SK-N-SH (cell line): Measurements from ENCODE around the gene NBPF1. TPM values are rescaled to one million over a fixed set of nuclear protein-coding genes. Genes with fewer than 3 reads are reported as not detected.
"Not testable (repeated sequence)": the region's sequence is repeated elsewhere in the genome, so short reads cannot be mapped to it uniquely, and the experiment has no call there.

ENCODE experiments used
- CTCF ChIA-PET: fragments of 300-600, 350-600 bp; formaldehyde crosslinking; extraction: SDS; loops from one replicate; lab custom pipeline; 2021; lab: Yijun Ruan, JAX
- POLR2A ChIA-PET: fragments of 350-600 bp; sonication (Branson Sonifier 250); formaldehyde crosslinking; extraction: SDS; loops from one replicate; lab custom pipeline; 2020; ENCODE audit warnings: antibody characterized with exemption, inconsistent platforms; lab: Yijun Ruan, JAX
- DNase-seq: peaks from one replicate; pipeline ENCODE4 v3.0.0; 2012
- H2AFZ ChIP-seq: fragments of 200-600 bp; sonication (generic); 2 replicates; pipeline ENCODE4 v1.8.1; 2016; ENCODE audit warnings: antibody characterized with exemption, mild to moderate bottlenecking, low read depth
- H3F3A ChIP-seq: fragments of 200-600 bp; sonication (generic); replicated peaks from 2 replicates; pipeline ENCODE3; 2016; ENCODE audit warnings: antibody characterized with exemption, mild to moderate bottlenecking; ENCODE audit not compliant: insufficient read depth
- H3K27ac ChIP-seq, 2 experiments: fragments of 200-500 bp in 1 of 2; fragments of 200-600 bp in 1 of 2; sonication (Bioruptor generic) in 1 of 2; sonication (generic), shearing (Covaris generic) in 1 of 2; 2 replicates each; pipeline versions ENCODE4 v1.5.1 to v1.6.1; 2014 to 2016; ENCODE audit warnings: low read depth in 2 of 2, inconsistent platforms in 1 of 2, low read length in 1 of 2, mild to moderate bottlenecking in 1 of 2, mixed read lengths in 1 of 2
- H3K27me3 ChIP-seq: fragments of 200-600 bp; sonication (generic), shearing (Covaris generic); 2 replicates; pipeline ENCODE4 v1.6.1; 2016; ENCODE audit warnings: mixed run types; ENCODE audit not compliant: insufficient read depth
- H3K36me3 ChIP-seq, 2 experiments: fragments of 200-500 bp in 1 of 2; fragments of 200-600 bp in 1 of 2; sonication (Bioruptor generic) in 1 of 2; sonication (generic) in 1 of 2; replicated peaks in 1 of 2; 2 replicates each; pipeline versions ENCODE3 to v1.5.1; 2014 to 2016; ENCODE audit warnings: low read length in 1 of 2, mild to moderate bottlenecking in 1 of 2; ENCODE audit not compliant: insufficient read depth in 2 of 2, control insufficient read depth in 1 of 2
- H3K4me1 ChIP-seq, 2 experiments: fragments of 200-500 bp in 1 of 2; fragments of 200-600 bp in 1 of 2; sonication (Bioruptor generic) in 1 of 2; sonication (generic), shearing (Covaris generic) in 1 of 2; 2 replicates each; pipeline versions ENCODE4 v1.5.1 to v1.6.1; 2014 to 2016; ENCODE audit warnings: low read depth in 1 of 2, low read length in 1 of 2, mixed run types in 1 of 2; ENCODE audit not compliant: insufficient read depth in 2 of 2, control insufficient read depth in 1 of 2
- H3K4me2 ChIP-seq: fragments of 200-600 bp; sonication (generic), shearing (Covaris generic); 2 replicates; pipeline ENCODE4 v1.6.1; 2017; ENCODE audit warnings: mixed run types
- H3K4me3 ChIP-seq, 2 experiments: fragments of 200-500 bp in 1 of 2; fragments of 200-600 bp in 1 of 2; sonication (Bioruptor generic) in 1 of 2; sonication (generic), shearing (Covaris generic) in 1 of 2; 2 replicates each; pipeline versions ENCODE4 v1.5.1 to v1.8.1; 2014 to 2016; ENCODE audit warnings: low read depth in 2 of 2, inconsistent platforms in 1 of 2, low read length in 1 of 2, mild to moderate bottlenecking in 1 of 2, mixed read lengths in 1 of 2, moderate library complexity in 1 of 2
- H3K79me2 ChIP-seq: fragments of 200-600 bp; sonication (generic); 2 replicates; pipeline ENCODE4 v1.8.1; 2017; ENCODE audit warnings: mild to moderate bottlenecking; ENCODE audit not compliant: insufficient read depth
- H3K9ac ChIP-seq: fragments of 200-600 bp; sonication (generic); 2 replicates; pipeline ENCODE4 v1.6.1; 2017; ENCODE audit warnings: mixed run types
- H3K9me2 ChIP-seq: fragments of 200-600 bp; sonication (generic); 2 replicates; pipeline ENCODE4 v1.6.1; 2017; ENCODE audit warnings: mixed run types
- H3K9me3 ChIP-seq: fragments of 200-600 bp; sonication (generic); 2 replicates; pipeline ENCODE4 v1.6.1; 2017; ENCODE audit warnings: mixed run types, mild to moderate bottlenecking, moderate library complexity
- H4K20me1 ChIP-seq: fragments of 200-600 bp; sonication (generic); 2 replicates; pipeline ENCODE4 v1.6.1; 2017; ENCODE audit warnings: mild to moderate bottlenecking, mixed run types; ENCODE audit not compliant: insufficient read depth
- ELF1 ChIP-seq: IDR thresholded peaks from 2 replicates; pipeline ENCODE4 v1.4.0; 2012
- EZH2phosphoT487 ChIP-seq: fragments of 200-600 bp; sonication (generic); IDR thresholded peaks from 2 replicates; pipeline ENCODE4 v1.6.1; 2017; ENCODE audit warnings: low read depth, mixed run types, mild to moderate bottlenecking, antibody characterized with exemption, moderate library complexity, borderline replicate concordance
- FOSL2 ChIP-seq: IDR thresholded peaks from 2 replicates; pipeline ENCODE4 v1.4.0; 2012; ENCODE audit warnings: low read depth, mild to moderate bottlenecking, moderate library complexity, borderline replicate concordance
- FOXJ3 ChIP-seq: sonication (generic); formaldehyde crosslinking; IDR thresholded peaks from 2 replicates; pipeline ENCODE4 v1.5.1; 2020; ENCODE audit warnings: mild to moderate bottlenecking, missing genetic modification reagents
- FOXM1 ChIP-seq: IDR thresholded peaks from 2 replicates; pipeline ENCODE4 v1.4.0; 2012; ENCODE audit warnings: low read depth, mild to moderate bottlenecking
- GATA2 ChIP-seq: sonication (generic); formaldehyde crosslinking; IDR thresholded peaks from 2 replicates; pipeline ENCODE4 v1.5.0; 2020; ENCODE audit warnings: mild to moderate bottlenecking, missing genetic modification reagents
- JUND ChIP-seq: IDR thresholded peaks from 2 replicates; pipeline ENCODE4 v1.4.0; 2012
- MXI1 ChIP-seq: IDR thresholded peaks from 2 replicates; pipeline ENCODE4 v1.6.1; 2012; ENCODE audit warnings: mild to moderate bottlenecking, low read depth, low read length, improper control_type of control experiment
- NFIC ChIP-seq: IDR thresholded peaks from 2 replicates; pipeline ENCODE4 v1.4.0; 2012; ENCODE audit warnings: borderline replicate concordance
- POLR2AphosphoS5 ChIP-seq: IDR thresholded peaks from 2 replicates; pipeline ENCODE4 v1.6.1; 2012; ENCODE audit warnings: low read depth, low read length
- RCOR1 ChIP-seq: fragments of 150-350 bp; IDR thresholded peaks from 2 replicates; pipeline ENCODE4 v1.6.1; 2017; ENCODE audit warnings: antibody characterized with exemption, low read length
- RFX5 ChIP-seq: IDR thresholded peaks from 2 replicates; pipeline ENCODE4 v1.6.1; 2012; ENCODE audit warnings: mild to moderate bottlenecking, improper control_type of control experiment, low read length
- RXRA ChIP-seq: IDR thresholded peaks from 2 replicates; pipeline ENCODE4 v1.4.0; 2012; ENCODE audit warnings: low read depth, mild to moderate bottlenecking, borderline replicate concordance
- SIN3A ChIP-seq: IDR thresholded peaks from 2 replicates; pipeline ENCODE4 v1.6.1; 2012; ENCODE audit warnings: low read depth, mild to moderate bottlenecking, low read length, moderate library complexity, borderline replicate concordance
- WGBS: methylation state at CpG from one replicate; pipeline ENCODE4 v1.1.6; 2017; ENCODE audit warnings: low lambda C conversion rate; 5-methylcytosine and 5-hydroxymethylcytosine counted together
- polyA plus RNA-seq, 3 experiments: library from polyadenylated mRNA; depleted of rRNA; stranded (reverse); fragments of >200 nt; gene quantifications; 2 replicates each; pipeline ENCODE4 v1.2.3, GENCODE V29; 2012
- TF ChIP-seq, protein P1 (sequence below): IDR thresholded peaks from 2 replicates; pipeline ENCODE4 v1.4.0; 2012; ENCODE audit warnings: low read depth, borderline replicate concordance
- TF ChIP-seq, protein P2 (sequence below): IDR thresholded peaks from 2 replicates; pipeline ENCODE4; 2012
- TF ChIP-seq, protein P3 (sequence below): fragments of 150-350 bp; IDR thresholded peaks from 2 replicates; pipeline ENCODE4 v1.6.1; 2017; ENCODE audit warnings: antibody characterized with exemption, low read length, low read depth, borderline replicate concordance
- TF ChIP-seq, protein P4 (sequence below): IDR thresholded peaks from 2 replicates; pipeline ENCODE4 v1.6.1; 2012; ENCODE audit warnings: mild to moderate bottlenecking, low read depth, low read length, moderate library complexity
- TF ChIP-seq, protein P5 (sequence below): fragments of 150-350 bp; IDR thresholded peaks from 2 replicates; pipeline ENCODE4 v1.6.1; 2016; ENCODE audit warnings: mild to moderate bottlenecking, low read depth, low read length

NBPF1 gene
- polyA plus RNA-seq, 1 of the 3 experiments (the other 2 are of a cell fraction), result 29.8 TPM

DNA sequence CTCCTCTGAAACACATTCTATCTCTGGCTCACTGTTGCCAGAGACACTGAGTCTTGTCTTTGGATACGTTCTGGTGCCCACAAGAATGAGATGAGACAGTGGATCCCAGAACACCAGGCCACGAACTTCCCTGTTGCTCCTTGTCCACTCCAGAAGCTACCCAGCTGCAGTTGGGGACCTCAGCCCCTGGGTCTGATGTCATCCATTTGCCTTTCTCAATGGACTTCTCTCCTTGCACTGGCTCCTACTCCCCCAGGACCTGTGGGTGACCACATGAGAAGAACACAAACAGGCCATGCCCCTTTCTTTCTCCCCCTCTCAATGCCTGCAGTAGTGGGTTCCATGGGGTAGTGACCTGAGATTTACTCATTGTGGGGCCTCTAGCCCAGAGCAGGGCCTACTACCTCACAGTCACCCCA lies 5.9 kb downstream of the NBPF1 start:
- Histone ChIP-seq H3K27me3 (no peaks in the 10 kb centered on the region), H3K9me2 (no peaks in the 10 kb centered on the region), H3K79me2 (peaks cover 48% of the 10 kb centered on the region), H3K4me2 (no peak overlapping the region), H3K27ac (no peak overlapping the region), H3K9me3 (no peaks in the 10 kb centered on the region), H3K9ac (no peak overlapping the region), H2AFZ (no peak overlapping the region), H4K20me1 (peaks cover 11% of the 10 kb centered on the region; the same call in 1 of the 2 replicates), H3K4me3 (no peak overlapping the region), H3K36me3 (peaks cover 39 to 41% of the 10 kb centered on the region in 2 experiments), H3F3A (peaks cover 4% of the 10 kb centered on the region), H3K4me1 (peaks cover 10 to 19% of the 10 kb centered on the region in 2 experiments; a peak in 3 of 4 replicates)
- ChIA-PET CTCF (interaction anchor here (9.8 kb wide), 1 partner anchor 16 kb away, joined by 130 read pairs; no protein-coding TSS in a partner anchor), POLR2A (no interaction called here)
- DNase-seq, result no peak
- 96% methylated on average over 2 of the region's 2 CpGs for WGBS
- no peak for TF ChIP-seq RCOR1
- TF ChIP-seq, protein P1, sequence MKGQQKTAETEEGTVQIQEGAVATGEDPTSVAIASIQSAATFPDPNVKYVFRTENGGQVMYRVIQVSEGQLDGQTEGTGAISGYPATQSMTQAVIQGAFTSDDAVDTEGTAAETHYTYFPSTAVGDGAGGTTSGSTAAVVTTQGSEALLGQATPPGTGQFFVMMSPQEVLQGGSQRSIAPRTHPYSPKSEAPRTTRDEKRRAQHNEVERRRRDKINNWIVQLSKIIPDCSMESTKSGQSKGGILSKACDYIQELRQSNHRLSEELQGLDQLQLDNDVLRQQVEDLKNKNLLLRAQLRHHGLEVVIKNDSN, result no peak
- no peak for TF ChIP-seq FOXM1
- TF ChIP-seq EZH2phosphoT487, result no peak
- TF ChIP-seq RXRA, result no peak
- TF ChIP-seq, protein P2, sequence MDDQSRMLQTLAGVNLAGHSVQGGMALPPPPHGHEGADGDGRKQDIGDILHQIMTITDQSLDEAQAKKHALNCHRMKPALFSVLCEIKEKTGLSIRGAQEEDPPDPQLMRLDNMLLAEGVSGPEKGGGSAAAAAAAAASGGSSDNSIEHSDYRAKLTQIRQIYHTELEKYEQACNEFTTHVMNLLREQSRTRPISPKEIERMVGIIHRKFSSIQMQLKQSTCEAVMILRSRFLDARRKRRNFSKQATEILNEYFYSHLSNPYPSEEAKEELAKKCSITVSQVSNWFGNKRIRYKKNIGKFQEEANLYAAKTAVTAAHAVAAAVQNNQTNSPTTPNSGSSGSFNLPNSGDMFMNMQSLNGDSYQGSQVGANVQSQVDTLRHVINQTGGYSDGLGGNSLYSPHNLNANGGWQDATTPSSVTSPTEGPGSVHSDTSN, result no peak
- no peak for TF ChIP-seq ELF1
- TF ChIP-seq MXI1, result no peak
- TF ChIP-seq, protein P3, sequence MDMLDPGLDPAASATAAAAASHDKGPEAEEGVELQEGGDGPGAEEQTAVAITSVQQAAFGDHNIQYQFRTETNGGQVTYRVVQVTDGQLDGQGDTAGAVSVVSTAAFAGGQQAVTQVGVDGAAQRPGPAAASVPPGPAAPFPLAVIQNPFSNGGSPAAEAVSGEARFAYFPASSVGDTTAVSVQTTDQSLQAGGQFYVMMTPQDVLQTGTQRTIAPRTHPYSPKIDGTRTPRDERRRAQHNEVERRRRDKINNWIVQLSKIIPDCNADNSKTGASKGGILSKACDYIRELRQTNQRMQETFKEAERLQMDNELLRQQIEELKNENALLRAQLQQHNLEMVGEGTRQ, result no peak
- no peak for TF ChIP-seq FOXJ3 (CRISPR knock-in tag)
- no peak for TF ChIP-seq FOSL2
- TF ChIP-seq, protein P4, sequence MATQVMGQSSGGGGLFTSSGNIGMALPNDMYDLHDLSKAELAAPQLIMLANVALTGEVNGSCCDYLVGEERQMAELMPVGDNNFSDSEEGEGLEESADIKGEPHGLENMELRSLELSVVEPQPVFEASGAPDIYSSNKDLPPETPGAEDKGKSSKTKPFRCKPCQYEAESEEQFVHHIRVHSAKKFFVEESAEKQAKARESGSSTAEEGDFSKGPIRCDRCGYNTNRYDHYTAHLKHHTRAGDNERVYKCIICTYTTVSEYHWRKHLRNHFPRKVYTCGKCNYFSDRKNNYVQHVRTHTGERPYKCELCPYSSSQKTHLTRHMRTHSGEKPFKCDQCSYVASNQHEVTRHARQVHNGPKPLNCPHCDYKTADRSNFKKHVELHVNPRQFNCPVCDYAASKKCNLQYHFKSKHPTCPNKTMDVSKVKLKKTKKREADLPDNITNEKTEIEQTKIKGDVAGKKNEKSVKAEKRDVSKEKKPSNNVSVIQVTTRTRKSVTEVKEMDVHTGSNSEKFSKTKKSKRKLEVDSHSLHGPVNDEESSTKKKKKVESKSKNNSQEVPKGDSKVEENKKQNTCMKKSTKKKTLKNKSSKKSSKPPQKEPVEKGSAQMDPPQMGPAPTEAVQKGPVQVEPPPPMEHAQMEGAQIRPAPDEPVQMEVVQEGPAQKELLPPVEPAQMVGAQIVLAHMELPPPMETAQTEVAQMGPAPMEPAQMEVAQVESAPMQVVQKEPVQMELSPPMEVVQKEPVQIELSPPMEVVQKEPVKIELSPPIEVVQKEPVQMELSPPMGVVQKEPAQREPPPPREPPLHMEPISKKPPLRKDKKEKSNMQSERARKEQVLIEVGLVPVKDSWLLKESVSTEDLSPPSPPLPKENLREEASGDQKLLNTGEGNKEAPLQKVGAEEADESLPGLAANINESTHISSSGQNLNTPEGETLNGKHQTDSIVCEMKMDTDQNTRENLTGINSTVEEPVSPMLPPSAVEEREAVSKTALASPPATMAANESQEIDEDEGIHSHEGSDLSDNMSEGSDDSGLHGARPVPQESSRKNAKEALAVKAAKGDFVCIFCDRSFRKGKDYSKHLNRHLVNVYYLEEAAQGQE, result no peak
- no peak for TF ChIP-seq GATA2 (CRISPR knock-in tag)
- TF ChIP-seq RFX5, result no peak
- TF ChIP-seq JUND, result no peak
- no peak for TF ChIP-seq SIN3A
- TF ChIP-seq NFIC, result no peak
- TF ChIP-seq, protein P5, sequence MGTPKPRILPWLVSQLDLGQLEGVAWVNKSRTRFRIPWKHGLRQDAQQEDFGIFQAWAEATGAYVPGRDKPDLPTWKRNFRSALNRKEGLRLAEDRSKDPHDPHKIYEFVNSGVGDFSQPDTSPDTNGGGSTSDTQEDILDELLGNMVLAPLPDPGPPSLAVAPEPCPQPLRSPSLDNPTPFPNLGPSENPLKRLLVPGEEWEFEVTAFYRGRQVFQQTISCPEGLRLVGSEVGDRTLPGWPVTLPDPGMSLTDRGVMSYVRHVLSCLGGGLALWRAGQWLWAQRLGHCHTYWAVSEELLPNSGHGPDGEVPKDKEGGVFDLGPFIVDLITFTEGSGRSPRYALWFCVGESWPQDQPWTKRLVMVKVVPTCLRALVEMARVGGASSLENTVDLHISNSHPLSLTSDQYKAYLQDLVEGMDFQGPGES, result no peak
- no peak for TF ChIP-seq POLR2AphosphoS5

DNA sequence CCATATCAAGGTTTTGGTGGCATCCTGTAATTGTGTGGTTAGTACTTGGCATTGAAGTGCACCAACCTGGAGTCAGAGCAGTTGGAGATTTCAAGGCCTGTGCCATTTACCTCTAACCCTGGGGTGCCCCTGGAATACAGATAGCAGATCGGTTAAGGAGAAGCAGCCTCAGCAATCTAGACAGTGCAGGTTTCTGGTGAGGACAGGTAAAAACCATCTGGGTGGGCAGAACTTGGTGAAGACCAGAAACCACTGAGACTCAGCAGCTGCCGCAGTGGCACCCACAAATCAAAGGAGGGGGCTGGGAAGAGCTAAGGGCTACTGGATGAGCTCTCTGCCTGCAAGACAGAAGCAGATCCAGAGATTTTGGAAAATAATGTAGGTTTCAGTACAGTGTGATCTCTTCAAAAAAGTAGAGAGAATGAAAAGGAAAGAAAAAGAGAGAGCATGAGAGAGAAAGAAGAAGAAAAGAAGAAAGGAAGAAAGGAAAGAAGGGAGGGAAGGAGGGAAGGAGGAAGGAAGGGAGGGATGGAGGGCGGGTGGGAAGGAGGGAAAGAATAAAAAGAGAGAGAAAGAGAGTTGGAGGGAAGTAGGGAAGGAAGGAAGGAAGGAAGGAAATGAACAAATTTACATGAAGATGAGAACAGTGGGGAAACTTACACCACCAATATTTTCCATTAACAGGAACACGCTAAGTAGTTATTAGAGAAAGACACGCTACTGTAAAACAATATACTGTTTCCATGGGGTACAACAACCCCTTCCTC lies 6.5 kb downstream of the NBPF1 start:
- DNase-seq, H3K9ac ChIP-seq, H3K4me3 ChIP-seq, H3K9me2 ChIP-seq, H3F3A ChIP-seq, H4K20me1 ChIP-seq, H3K4me2 ChIP-seq, POLR2A ChIA-PET, H3K27me3 ChIP-seq, H3K27ac ChIP-seq, H3K9me3 ChIP-seq, H2AFZ ChIP-seq: not testable (repeated sequence)
- H3K36me3 ChIP-seq, result peaks cover 39 to 41% of the 10 kb centered on the region in 2 experiments
- peaks cover 42% of the 10 kb centered on the region for H3K79me2 ChIP-seq
- CTCF ChIA-PET, result interaction anchor here (0.6 kb wide), 1 partner anchor 333 kb away, joined by 3 read pairs; no protein-coding TSS in a partner anchor
- peaks cover 4 to 14% of the 10 kb centered on the region in 2 experiments; a peak in 3 of 4 replicates for H3K4me1 ChIP-seq
- 90% methylated on average over 5 of the region's 5 CpGs for WGBS
